ENCODE data around the gene MEI4.

DNA sequence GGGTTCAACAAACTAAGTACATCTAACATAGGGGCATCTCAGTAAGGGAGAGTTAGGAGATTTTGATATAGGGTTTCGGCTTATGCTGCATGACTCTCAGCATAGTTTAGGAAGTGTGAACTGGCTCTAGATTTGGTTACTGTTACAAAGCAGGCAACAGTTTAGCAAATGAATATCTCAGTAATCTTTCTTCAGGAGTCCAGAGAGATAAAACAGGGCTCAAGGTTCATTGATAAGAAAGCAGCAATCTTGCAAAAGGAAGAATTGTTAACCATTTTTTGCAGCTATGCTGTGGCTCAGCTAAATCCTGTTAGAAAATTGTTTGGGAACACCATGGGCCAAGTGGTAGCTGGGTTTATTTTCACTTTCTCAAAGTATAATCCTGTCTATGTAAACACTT is 161.3 kb downstream of the MEI4 start:
- TF ChIP-seq, protein P1, sequence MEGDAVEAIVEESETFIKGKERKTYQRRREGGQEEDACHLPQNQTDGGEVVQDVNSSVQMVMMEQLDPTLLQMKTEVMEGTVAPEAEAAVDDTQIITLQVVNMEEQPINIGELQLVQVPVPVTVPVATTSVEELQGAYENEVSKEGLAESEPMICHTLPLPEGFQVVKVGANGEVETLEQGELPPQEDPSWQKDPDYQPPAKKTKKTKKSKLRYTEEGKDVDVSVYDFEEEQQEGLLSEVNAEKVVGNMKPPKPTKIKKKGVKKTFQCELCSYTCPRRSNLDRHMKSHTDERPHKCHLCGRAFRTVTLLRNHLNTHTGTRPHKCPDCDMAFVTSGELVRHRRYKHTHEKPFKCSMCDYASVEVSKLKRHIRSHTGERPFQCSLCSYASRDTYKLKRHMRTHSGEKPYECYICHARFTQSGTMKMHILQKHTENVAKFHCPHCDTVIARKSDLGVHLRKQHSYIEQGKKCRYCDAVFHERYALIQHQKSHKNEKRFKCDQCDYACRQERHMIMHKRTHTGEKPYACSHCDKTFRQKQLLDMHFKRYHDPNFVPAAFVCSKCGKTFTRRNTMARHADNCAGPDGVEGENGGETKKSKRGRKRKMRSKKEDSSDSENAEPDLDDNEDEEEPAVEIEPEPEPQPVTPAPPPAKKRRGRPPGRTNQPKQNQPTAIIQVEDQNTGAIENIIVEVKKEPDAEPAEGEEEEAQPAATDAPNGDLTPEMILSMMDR (IDR thresholded peaks at IDR 0.05): no peak
- TF ChIP-seq EZH2phosphoT487 (IDR thresholded peaks at IDR 0.05) (no peak), EZH2 (IDR thresholded peaks at IDR 0.05) (no peak)

All from neural progenitor cell (in vitro differentiated cells).